Epidermal melanocyte (primary cell): ENCODE results near the gene MFAP3.
A peak's percentile ranks its signal among the peaks of the same experiment; 100 is the strongest.
"Not testable (repeated sequence)": the region's sequence is repeated elsewhere in the genome, so short reads cannot be mapped to it uniquely, and the experiment has no call there.

ENCODE experiments used
- DNase-seq: peaks from one replicate; pipeline ENCODE4 v3.0.0; 2011; ENCODE audit warnings: low spot score; ENCODE audit not compliant: insufficient read length

Gene MFAP3

DNA sequence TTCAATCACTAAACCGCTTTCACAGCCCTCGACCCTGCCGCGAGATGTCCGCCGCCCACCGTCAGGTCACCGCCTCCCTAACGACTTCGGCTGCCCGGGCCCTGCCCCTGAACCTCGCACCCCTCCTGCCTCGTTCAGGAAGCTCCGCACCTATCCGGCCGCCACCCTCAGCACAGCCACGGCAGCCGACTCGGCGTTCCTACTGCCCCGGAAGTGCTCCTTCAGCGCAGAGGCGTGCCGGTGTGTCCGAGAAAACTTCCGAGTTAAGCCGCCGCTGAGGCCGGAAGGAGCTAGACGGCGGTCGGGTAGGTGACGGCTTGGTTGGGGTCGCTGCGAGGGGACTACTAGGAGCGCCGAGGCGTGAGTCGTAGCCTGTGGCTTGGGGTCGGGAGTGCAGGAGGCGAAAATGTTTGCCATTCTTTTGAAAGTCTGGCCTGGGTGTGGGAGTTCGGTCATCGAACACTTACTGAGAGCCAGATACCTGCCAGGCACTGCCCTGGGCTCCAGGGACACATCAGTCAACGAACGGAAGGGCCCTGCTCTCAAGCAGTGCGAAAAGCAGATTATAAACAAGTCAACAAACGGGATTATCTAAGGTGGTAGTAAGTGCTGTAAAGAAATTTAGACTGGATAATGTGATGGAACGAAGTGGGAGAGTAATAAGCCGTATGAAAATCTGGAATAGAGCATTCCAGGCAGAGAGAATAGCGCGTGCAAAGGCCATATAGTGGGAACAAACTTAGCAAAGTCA is at the start of gene MFAP3, which contains the start of gene FAM114A2:
MFAP3 (plus strand) TSS at position 261 of the 751 bp plus-strand sequence. CDS start 10,756 bp downstream, outside the sequence.
FAM114A2 (minus strand) TSS at position 204 of the 751 bp plus-strand sequence. CDS start 3,957 bp downstream, outside the sequence.
- peak; percentile 82 for DNase-seq

DNA sequence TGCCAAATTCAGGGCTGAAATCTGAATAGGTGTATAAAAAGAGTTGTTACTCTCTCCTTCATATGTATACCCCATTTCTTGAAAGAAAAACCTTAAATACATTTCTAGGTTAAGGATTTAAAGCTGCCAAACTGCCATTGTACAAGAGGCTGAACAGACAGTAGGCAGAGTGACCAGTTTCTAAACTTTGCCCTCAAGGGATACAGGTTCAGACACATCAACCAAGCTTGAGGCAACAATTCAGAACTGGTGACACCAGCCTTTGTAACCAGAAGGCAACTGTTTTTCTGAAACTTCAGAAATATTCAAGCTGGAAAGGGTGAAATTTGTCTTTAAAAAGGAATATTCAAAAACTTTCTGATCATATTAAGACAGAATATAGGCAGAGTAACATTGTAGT is 47.6 kb upstream of the MFAP3 start:
- no peak for DNase-seq

DNA sequence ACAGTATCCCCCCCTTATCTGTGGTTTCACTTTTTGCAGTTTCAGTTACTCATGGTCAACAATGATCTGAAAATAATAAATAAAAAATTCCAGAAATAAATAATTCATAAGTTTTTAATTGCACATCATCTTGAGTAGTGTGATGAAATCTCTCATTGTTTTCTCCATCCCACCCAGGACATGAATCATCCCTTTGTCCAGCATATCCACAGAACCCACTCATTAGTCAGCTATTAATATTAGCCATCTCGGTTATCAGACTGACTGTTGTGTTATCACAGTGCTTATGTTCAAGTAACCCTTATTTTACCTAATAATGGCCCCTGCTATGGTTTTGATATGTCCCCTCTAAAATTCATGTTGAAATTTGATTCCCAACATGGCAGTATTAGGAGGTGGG is 40.8 kb upstream of the MFAP3 start:
- no peak for DNase-seq

DNA sequence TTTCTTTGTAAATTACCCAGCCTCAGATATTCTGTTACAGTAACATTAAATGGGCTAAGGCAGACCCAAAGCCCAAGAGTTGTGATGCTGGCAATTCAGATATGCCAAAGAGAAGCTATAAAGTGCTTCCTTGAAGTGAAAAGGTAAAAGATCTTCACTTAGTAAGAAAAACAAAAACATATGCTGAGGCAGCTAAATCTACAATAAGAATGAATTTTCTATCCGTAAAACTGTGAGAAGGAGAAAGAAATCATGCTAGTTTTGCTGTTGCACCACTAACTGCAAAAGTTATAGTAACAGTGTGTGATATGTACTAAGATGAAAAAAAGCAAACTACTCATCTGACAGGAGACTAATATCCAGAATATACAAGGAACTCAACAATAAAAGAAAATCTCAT is 40.0 kb upstream of the MFAP3 start:
- no peak for DNase-seq

DNA sequence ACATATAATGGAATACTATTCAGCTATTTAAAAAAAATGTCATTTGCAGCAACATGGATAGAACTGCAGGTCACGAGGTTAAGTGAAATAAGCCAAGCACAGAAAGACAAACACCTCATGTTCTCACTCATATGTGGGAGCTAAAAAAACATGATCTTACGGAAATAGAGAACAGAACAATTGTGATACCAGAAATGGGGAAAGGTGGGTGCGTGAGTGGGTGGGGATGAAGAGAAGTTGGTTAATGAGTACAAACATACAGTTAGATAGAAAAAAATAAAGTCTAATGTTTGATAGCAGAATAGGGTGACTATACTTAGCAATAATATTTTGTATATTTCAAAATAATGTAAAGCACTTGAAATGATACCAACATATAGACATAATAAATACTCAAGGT is 38.8 kb upstream of the MFAP3 start:
- DNase-seq, result no peak

DNA sequence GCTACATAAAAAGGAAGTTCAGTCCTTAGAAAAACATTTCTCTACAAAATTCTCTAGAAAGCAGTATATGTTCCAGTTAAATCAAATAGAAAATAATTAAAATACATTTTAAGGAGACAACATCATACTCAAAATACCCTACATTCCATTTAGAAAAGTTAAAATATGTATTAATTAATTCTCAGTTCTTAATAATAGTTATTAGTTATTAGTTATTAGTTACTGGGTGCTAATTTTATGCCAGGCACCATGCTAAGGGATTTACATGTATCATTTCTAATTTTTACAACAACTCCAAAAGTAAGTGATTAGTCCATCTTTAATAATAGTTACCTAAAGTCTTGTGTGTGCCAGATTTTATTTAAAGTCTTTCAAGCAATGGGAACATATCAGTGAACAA is 38.1 kb upstream of the MFAP3 start:
- DNase-seq, result no peak

DNA sequence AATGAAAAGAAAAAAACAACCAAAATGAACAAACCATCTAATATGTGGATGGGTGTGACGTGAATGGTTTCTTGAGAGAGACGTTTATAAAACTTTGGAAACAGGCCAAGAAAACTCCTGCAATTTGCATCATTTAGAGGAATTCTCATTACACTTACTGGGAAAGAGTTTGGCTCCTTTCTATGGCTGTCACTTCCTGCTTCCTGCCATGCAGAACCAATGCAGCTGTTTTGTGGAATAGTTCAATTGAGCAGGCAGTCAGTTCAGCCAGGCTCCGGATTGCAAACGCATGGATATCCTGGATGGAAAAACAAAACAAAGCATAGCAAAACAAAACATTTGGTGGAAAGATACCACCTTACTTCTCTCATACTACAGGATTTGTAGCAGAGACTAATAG is 36.7 kb upstream of the MFAP3 start:
- no peak for DNase-seq

DNA sequence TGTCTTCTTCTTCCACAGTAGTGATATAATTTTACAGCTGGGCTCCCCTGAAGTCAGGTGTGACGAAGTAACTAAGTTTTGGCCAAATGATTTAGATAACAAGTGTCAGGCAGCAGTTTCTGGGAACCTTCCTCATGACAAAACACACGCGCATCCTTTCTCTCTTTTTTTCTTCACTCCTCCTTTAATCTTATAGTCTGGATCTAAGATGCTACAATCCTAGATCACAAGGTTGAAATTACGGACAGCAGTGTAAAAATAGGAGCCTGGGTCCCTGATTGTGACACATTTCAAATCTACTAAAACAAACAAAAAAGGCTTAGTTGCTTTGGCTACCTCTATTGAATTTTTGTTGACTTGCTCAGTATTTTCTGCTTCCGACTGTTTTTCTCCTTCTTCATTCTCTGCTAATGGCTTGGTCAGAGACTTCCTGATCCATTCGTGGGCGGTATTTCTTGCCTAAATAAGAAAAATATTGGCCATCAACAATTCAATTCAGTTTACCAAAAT is 36.2 kb upstream of the MFAP3 start:
- DNase-seq, result no peak

DNA sequence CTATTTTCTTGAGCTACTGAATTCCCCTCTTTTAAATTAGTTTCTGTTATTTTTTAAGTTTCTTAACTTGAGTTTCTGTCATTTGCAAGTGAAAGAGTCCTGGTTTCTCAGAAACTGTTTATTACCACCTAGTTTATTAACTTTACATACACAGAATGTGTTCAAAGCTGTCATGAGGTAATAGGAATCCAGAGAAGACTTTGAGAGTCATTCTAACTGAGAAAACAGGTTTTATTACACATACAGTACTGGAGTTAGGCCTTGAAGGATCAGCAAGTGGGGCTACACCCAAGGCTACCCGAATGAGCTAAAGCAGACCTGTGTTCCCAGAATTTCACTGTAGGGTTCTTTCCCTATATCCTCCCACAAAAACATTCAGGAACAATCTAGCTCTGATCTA is 33.1 kb upstream of the MFAP3 start:
- DNase-seq, result no peak

DNA sequence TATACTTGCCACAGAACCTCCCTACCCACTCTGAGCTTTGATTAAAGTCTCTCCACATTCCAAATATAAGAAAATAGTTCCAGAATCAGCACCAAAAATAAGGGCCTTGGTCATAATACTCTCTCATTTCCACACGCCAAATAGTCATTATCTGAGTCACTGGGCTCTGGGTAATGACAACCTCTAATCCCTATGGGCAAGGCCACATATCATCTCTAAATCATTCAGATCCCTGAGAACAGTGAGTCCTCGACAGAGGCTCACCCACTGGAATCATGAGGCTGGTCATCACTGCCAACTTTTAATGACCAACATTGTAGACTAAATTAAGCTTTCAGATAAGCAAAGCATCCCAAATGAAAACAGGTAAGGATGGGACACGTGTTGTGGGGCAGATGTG is 28.1 kb upstream of the MFAP3 start:
- DNase-seq, result no peak

DNA sequence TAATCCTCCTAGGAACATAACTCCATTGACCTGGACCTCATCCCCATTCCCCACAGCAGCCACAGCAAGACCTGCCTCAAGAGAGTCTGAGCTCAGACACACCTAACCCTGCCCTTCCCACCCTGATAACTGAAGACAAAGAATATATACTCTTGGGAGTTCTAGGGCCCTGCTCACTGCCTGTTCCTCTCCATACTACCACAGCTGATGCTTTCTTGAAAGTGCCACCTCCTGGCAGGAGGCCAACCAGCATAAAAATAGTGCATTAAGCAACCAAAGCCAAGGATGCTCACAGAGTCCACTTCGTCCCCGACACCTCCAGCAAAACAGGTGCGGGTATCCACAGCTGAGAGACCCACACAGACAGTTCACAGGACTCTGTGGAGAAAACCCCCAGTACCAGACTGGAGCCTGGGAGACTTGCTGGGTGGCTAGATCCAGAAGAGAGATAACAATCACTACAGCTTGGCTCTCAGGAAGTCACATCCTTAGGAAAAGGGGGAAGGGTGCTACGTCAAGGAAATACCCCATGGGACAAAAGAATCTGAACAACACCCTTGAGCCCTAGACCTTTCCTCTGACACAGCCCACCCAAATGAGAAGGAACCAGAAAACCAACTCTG is 23.6 kb upstream of the MFAP3 start:
- DNase-seq, result no peak

DNA sequence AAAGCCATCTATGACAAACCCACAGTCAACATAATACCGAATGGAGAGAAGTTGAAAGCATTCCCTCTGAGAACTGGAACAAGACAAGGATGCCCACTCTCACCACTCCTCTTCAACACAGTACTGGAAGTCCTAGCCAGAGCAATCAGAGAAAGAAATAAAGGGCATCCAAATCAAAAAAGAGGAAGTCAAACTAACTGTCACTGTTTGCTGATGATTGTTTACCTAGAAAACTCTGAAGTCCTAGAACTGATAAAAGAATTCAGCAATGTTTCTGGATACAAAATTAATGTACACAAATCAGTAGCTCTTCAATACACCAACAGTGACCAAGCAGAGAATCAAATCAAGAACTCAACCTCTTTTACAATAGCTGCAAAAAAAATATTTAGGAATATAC is 19.8 kb upstream of the MFAP3 start:
- not testable (repeated sequence) for DNase-seq

DNA sequence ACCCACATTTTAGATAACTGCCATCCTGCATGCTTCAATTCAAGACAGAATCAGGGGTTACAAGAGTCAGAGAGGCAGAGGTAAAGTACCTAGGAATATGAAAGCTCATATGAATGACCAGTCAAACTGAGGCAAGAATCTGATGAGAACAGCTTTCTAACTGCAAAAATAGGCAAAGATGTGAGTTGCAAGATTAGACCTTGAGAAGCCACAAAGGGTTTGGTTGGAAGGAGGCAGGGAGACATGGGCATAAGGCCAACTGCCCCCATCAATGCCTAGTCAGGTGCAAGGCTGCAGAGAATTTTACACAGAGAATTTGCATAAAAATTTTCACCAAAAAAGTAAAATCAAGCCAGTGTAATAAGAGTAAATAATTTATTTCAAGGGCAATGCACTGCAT is 12.8 kb upstream of the MFAP3 start:
- DNase-seq, result no peak

DNA sequence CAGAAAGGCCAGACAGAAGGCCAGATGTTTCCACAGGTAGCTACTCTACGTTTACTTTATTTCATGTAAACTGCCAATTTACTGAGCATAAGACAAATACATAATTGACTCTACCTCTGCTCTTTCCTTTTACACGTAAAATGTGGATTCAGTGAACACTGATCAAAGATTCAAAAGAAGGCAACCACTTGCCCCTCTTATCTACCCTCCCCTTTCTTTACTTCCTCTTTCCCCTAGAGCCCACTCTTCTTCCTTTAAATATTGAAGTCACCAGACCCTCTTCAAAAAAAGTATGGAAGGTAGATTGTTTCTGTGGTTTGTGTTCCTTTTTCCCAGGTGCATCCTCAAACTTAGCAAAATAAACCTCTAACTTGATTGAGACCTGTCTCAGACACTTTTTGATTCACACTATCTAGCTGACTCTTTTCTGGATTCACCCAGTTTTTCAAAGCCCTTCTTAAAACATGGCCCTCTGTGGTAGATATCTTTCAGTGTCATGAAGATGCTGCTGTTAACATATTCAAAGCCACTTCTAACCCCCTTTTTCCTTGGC is 6.8 kb upstream of the MFAP3 start:
- DNase-seq, result no peak

DNA sequence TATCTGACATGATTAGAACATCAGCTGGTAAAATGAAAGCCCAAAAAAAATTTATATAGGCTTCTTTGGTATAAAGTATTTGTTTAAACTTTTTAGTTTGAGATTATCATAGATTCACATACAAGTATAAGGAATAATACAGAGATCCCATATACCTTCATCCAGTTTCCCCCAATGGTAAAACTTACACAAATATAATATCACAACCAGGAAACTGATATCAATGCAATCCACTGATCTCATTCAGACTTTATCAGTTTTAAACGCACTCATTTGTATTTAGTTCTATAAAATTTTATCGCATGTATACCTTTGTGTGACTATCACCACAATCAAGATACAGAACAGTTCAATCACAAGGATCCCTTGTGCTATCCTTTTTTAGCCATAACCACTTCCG is 3.8 kb upstream of the MFAP3 start:
- no peak for DNase-seq

DNA sequence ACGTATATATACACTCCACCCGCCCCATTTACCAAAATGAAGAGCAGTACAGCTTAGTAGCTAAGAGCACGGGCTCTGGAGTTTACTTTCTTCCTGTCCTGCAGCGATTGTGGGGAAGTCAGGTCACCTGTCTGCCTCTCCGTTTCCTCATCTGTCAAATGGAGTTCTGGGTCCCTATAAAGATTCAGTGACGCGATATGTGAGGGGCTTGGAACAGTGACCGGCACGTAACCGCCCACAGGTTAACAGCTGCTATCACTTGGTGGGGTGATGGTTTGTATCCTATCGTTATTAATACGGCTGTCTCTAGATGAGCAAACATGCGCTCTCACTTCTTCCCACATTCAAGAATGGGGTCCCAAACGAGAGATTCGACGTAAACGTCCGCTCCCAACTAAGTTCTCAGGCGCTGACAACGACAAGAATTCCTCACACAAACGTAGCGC is 483 bp upstream of the MFAP3 start:
- no peak for DNase-seq

DNA sequence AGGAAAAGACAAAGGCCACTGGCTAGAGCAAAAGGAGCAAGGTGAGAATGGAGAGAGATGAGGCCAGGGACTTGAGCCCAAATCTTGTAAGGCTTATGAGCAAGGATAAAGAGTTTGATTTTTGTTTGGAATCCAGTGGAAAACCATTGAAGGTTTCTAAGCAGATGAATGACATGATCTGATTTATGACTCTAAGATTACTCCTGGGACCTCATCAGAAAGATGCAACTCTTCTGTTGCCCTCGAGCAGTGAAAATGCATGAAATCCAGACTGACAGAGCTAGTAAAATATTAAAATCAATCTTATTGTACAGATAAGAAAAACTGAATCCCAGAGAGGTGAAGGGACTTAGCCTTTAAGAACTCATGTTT is 677 bp downstream of the MFAP3 start:
- no peak for DNase-seq

DNA sequence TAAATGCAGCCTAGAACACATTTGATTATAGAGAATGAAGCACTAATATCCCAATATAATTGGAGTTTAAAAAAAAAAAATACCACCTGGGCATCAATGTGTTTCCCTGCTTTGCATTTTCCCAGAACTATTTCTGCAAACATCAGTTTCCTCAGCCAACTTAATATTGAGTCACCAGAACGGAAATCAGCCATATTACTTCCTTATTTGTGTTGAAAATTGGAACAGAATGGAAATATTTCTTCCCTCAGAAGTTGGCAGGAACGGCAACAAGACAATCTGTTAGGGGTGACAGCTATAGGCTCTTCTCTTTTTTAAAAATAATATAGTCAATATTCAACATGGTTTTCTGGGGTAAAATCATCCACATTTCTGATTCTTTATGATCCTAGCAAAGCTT is 4.0 kb downstream of the MFAP3 start:
- DNase-seq, result no peak

DNA sequence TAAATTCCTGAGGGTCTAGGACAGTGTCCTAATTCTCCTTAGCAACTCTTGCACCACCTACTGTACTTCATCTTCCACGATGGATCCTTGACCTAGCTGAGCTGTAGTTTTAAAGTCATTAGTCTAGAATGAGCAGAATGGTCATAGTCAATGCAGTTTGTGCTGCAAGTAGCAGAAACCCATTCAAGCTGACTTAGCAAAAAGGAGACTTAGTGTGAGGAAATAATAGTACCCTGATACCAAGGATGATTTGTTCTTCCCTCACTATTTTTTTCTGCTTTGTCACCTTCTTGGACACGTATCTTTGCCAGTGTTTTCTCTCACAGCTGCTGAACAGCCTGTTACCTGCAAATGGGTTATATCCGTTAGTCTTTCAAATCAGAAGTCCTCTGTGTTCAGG is 5.3 kb downstream of the MFAP3 start:
- no peak for DNase-seq

DNA sequence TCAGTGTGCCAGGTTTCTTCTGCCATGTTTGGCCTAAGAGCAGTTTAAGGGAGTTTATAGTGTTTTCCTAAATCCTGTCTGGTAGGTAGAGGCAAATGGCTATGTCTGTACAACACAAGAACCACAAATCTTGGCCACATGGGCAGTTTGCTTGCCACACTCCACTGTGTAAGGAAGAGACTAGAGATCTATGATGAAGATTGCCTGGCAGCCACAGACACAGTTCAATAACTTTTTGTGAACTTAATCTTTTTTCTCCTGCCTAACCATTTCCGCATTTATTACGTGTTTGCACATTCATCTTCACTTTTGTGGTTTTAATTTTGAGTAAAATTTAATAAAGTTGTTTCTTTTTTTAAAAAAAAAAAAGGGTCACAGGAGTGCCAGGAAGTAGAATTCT is 5.8 kb downstream of the MFAP3 start:
- no peak for DNase-seq

DNA sequence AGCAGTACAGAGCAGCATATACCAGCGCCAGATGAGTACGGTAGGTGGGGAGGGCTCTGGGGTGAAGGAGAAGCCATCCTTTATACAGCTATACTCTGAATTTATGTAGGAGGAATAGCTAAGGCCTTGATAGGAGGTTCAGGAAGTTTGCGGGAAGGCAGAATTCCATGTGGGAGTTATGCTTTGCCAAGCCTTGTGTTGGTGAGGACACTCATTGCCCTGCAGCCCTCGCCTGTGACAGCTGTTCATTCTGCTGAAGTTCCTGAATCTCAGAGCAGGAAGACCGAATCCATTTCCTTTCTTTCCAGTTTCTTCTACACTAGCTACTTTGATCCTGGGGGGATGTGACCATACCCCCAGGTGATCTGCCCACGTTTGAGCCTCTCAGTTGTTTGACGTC is 7.7 kb downstream of the MFAP3 start:
- no peak for DNase-seq

DNA sequence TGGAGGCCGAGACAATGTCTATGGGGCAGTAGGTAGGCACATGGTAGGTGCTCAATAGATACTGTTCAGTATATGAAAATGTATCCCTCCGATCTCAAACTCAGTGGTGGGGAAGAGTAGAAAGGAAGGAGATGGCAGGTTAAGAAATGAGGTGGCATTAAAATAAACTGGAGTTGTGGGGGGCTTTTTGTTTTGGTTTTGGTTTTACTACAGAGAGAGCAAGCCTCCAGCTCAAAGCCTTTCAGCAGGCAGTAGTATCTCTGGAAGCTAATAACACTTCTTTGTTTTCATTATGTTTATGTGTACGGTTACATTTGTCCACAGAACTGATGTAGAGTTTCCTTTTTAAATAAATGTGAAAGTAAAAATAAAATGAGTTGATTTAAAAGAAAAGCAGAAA is 8.6 kb downstream of the MFAP3 start:
- no peak for DNase-seq

DNA sequence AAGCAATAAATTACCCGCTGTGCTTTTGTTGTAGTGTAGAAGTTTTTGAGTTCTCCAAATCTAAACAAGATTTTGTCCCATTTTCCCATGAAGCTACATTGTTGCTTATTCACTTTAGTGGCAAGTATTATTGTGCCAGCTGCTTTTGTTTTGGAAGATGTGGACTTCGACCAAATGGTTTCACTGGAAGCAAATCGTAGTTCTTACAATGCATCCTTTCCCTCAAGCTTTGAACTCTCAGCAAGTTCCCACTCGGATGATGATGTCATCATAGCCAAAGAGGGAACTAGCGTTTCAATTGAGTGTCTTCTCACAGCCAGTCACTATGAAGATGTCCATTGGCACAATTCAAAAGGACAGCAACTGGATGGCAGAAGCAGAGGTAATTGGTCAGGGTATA is 10.9 kb downstream of the MFAP3 start:
- no peak for DNase-seq
